GM19468 (cell line): Measurements from ENCODE around the gene CD276.

Source experiments
- ATAC-seq: cut with Tn5 transposase; IDR thresholded peaks from one replicate; pipeline ENCODE4 v1.9.1; 2021; ENCODE audit warnings: mild to moderate bottlenecking, moderate library complexity, moderate number of reproducible peaks; ENCODE audit not compliant: unreplicated experiment; ENCODE audit errors: extremely low read depth

Gene CD276

GRCh38 chr15:73758461-73758860 lies 74.3 kb downstream of the CD276 start:
- ATAC-seq, result no peak

GRCh38 chr15:73760330-73761329 lies 76.4 kb downstream of the CD276 start:
- ATAC-seq, result no peak

GRCh38 chr15:73763931-73764330 lies 79.7 kb downstream of the CD276 start:
- no peak for ATAC-seq
